GM15510 (cell line): ENCODE data around the gene CTSE.
"Not testable (repeated sequence)": the region's sequence is repeated elsewhere in the genome, so short reads cannot be mapped to it uniquely, and the experiment has no call there.

Experiments used
- POLR2A ChIP-seq: IDR thresholded peaks from 3 replicates; pipeline ENCODE4 v1.6.1; 2011; ENCODE audit warnings: borderline replicate concordance; ENCODE audit not compliant: insufficient read length; ENCODE audit errors: extremely low read depth

Gene CTSE

GRCh38 chr1:206023695-206024094 is at the start of gene CTSE:
Gene CTSE (minus strand): TSS chr1:206023895. CDS start chr1:206023791, 104 bp downstream.
- TF ChIP-seq POLR2A = no peak

GRCh38 chr1:206070627-206071304 is 47.1 kb upstream of the CTSE start:
- TF ChIP-seq POLR2A = no peak

GRCh38 chr1:206068314-206068713 is 44.6 kb upstream of the CTSE start:
- no peak for TF ChIP-seq POLR2A

- no peak for TF ChIP-seq POLR2A
Observed at GRCh38 chr1:206067486-206068227, 44.0 kb upstream of the CTSE start.

- no peak for TF ChIP-seq POLR2A
Observed at GRCh38 chr1:206066479-206067171, 42.9 kb upstream of the CTSE start.

- no peak for TF ChIP-seq POLR2A
Observed at GRCh38 chr1:206065547-206066145, 42.0 kb upstream of the CTSE start.

- TF ChIP-seq POLR2A = no peak
Observed at GRCh38 chr1:206062464-206062863, 38.8 kb upstream of the CTSE start.

- TF ChIP-seq POLR2A = no peak
Observed at GRCh38 chr1:206060844-206061243, 37.1 kb upstream of the CTSE start.

- no peak for TF ChIP-seq POLR2A
Observed at GRCh38 chr1:206059355-206059915, 35.7 kb upstream of the CTSE start.

GRCh38 chr1:206058927-206059292 is 35.2 kb upstream of the CTSE start:
- no peak for TF ChIP-seq POLR2A

GRCh38 chr1:206052919-206053610 is 29.4 kb upstream of the CTSE start, which contains the start of gene RHEX:
Gene RHEX (plus strand): TSS chr1:206053173. CDS start chr1:206097829, 44,656 bp downstream.
- not testable (repeated sequence) for TF ChIP-seq POLR2A

GRCh38 chr1:206050655-206051235 is 27.1 kb upstream of the CTSE start:
- no peak for TF ChIP-seq POLR2A

GRCh38 chr1:206049919-206050600 is 26.4 kb upstream of the CTSE start:
- no peak for TF ChIP-seq POLR2A
